Posterior vena cava (tissue), 2 donors: ENCODE results near the gene OTUD6A. TPM values are rescaled to one million over a fixed set of nuclear protein-coding genes. Genes with fewer than 3 reads are reported as not detected.
"Not testable (repeated sequence)": the region's sequence is repeated elsewhere in the genome, so short reads cannot be mapped to it uniquely, and the experiment has no call there.

Experiments
- DNase-seq: peaks from one replicate; pipeline ENCODE4 v3.0.0-alpha.2; 2020; ENCODE audit warnings: low spot score
- intact Hi-C, 2 donors: fragments of 100-400 bp; cut with DNase I; formaldehyde crosslinking; loops; one replicate each; pipeline versions ENCODE4 v1.14.1 to v1.14.2; 2022 to 2023
- microRNA-seq, 2 donors: library from miRNA; unstranded; fragments of <30 nt; microRNA quantifications; one replicate each; pipeline ENCODE4 v1.2.0, GENCODE V29; 2020 to 2021; ENCODE audit warnings: borderline microRNAs expressed in 2 of 2
- total RNA-seq, 2 donors: library from RNA; stranded (reverse); fragmentation: NEBNext Ultra II Directional; extraction: Animal tissue kit (Norgen Biotek cat#: 25700); gene quantifications; one replicate each; pipeline ENCODE4 v1.2.1, GENCODE V29; 2021
- donor health status: DM: yes; HTN: yes; CAD: no.
- donor health status: DM: yes; HTN: yes; CAD: no.

Gene OTUD6A
- total RNA-seq, 2 donors from 2014 or later = not detected

- DNase-seq = no peak
- intact Hi-C loops = no loop called here
Observed at GRCh38 chrX:70105229-70105628, 43.0 kb downstream of the OTUD6A start.

GRCh38 chrX:70111436-70112026 is 49.3 kb downstream of the OTUD6A start:
- intact Hi-C loops, DNase-seq: not testable (repeated sequence)

Small RNA genes within 50 kb of the gene (microRNA-seq; reads per million reads assigned to microRNA genes)
- gene MIR676 = 6.3 to 7.1 reads per million in 2 donors

Other genes starting within 250 kb of the OTUD6A start
- gene AWAT2, start 12.5 kb upstream of the OTUD6A start, total RNA-seq = not detected
- 10 to 100 TPM; 24.2 to 30.9 TPM for gene IGBP1, start 71.0 kb downstream of the OTUD6A start, total RNA-seq
- gene DGAT2L6, start 115.0 kb downstream of the OTUD6A start, total RNA-seq = not detected
- not detected for gene AWAT1, start 172.2 kb downstream of the OTUD6A start, total RNA-seq
- under 1 TPM; 0.32 to 0.57 TPM for gene P2RY4, start 197.7 kb downstream of the OTUD6A start, total RNA-seq
- not detected for gene ARR3, start 205.9 kb downstream of the OTUD6A start, total RNA-seq
- not detected for gene RAB41, start 219.7 kb downstream of the OTUD6A start, total RNA-seq
- 10 to 100 TPM; 22.9 to 27.0 TPM for gene PDZD11, start 227.5 kb downstream of the OTUD6A start, total RNA-seq
- under 1 TPM; 0.10 to 0.37 TPM for gene KIF4A, start 227.6 kb downstream of the OTUD6A start, total RNA-seq